GM19455 (cell line): ENCODE measurements around the gene ENOSF1.
A peak's percentile ranks its signal among the peaks of the same experiment; 100 is the strongest.

Experiments
- ATAC-seq: cut with Tn5 transposase; IDR thresholded peaks from one replicate; pipeline ENCODE4 v1.9.1; 2021; ENCODE audit not compliant: unreplicated experiment

ENOSF1 gene

DNA sequence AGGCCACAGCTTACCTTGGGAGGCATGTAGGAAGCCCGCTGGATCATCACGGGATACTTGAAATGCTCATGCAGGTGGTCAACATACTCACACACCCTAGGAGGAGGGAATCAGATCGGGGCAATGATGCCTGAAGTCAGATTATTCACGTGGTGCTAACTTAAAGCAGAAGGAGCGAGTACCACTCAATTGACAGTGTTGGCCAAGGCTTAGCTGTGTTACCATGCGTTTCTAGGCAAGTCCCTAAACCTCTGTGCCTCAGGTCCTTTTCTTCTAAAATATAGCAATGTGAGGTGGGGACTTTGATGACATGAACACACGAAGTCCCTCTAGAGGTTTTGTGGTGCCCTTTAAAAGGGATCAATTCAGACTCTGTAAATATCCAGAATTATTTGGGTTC, 37.1 kb downstream of the ENOSF1 start:
- no peak for ATAC-seq

DNA sequence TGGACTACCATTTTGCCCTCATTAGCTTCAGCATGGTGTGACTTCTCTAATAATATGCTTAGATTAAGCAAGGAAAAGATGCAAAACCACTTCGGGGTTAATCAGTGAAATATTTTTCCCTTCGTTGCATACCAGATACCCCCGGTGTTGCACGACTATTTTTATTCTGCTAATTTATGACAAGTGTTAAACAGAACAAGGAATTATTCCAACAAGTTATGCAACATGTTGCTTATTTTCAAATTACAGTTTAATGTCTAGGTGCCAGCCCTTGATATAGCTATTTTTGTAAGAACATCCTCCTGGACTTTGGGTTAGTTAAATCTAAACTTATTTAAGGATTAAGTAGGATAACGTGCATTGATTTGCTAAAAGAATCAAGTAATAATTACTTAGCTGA, 38.7 kb downstream of the ENOSF1 start:
- no peak for ATAC-seq

DNA sequence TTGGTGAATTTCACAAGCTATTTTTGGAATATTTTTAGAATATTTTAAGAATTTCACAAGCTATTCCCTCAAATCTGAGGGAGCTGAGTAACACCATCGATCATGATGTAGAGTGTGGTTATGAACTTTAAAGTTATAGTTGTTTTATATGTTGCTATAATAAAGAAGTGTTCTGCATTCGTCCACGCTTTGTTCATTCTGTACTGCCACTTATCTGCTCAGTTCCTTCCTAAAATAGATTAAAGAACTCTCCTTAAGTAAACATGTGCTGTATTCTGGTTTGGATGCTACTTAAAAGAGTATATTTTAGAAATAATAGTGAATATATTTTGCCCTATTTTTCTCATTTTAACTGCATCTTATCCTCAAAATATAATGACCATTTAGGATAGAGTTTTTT, 39.1 kb downstream of the ENOSF1 start:
- no peak for ATAC-seq

DNA sequence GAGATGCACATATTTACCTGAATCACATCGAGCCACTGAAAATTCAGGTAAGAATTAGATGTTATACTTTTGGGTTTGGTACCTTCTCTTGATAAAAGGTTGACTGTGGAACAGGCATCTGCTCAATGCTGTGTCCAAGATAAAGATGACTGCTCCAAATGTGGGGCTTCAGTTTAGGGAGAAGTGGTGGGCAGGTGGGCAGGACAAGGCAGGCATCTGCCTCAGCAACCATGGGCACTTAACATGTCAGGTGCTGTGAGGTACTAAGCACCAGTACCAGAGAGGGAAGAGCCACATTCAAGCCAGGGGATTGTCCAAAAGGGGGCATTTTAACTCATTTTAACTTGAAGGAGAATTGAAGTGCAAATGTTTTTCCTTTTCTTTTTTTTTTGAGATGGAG, 41.0 kb downstream of the ENOSF1 start:
- no peak for ATAC-seq

DNA sequence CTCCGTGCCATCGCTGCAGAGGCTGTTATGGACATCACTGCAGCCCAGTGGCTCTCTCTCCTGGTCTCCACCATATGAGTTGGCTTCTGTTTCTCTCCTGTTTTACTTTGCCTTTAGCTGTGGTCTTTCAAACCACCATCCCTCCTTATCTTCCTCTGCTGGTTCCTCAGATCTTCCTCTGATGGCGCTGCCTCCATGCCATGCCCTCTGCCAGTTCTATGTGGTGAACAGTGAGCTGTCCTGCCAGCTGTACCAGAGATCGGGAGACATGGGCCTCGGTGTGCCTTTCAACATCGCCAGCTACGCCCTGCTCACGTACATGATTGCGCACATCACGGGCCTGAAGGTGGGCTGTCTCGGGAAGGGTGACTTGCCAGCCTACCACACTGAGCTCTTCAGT, 41.9 kb downstream of the ENOSF1 start:
- no peak for ATAC-seq

DNA sequence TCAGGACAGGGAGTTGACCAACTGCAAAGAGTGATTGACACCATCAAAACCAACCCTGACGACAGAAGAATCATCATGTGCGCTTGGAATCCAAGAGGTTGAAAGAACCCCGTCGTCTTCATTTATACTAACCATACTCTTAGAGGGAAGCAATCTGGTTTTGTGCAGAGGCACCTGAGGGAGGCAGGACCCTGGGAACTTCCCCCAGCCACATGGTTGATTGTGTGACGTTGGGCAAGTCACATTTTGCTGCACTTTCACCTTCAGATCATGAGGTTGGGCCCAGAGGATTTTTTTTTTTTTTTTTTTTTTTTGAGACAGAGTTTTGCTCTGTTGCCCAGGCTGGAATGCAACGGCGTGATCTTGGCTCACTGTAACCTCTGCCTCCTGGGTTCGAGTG, 43.4 kb downstream of the ENOSF1 start:
- ATAC-seq: no peak

DNA sequence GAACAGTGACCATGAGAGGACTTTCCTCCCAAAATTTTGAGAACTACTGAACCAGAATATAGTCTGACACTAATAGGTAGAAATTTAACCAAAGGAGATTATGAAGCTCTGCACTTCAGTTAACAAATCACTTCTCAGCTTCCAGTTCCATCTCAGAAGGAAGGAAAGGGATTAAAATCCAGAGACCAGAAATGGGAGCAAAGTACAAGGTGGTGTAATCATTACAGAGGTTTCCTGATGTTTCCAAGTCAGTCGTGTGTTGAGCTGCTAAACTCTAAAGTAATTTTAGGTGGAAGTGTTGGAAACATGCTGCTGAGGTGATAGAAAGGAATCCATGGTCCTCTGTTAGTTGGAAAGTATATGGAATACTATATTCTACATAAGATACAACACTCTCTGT, 44.2 kb downstream of the ENOSF1 start:
- ATAC-seq: no peak

DNA sequence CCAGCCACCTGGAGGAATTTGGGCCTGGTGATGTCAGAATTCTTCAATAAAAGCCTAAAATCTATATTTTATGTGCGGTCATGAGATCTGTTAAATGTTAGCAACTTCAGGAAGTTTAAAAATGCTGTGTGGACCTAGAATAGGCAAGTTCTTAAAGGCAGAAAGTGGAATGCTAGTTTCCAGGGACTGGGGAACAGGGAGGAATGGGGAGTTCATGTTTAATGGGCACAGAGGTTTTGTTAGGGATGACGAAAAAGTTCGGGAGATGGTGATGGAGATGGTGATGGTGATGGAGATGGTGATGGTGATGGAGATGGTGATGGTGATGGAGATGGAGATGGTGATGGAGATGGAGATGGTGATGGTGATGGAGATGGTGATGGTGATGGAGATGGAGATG, 45.8 kb downstream of the ENOSF1 start:
- no peak for ATAC-seq

DNA sequence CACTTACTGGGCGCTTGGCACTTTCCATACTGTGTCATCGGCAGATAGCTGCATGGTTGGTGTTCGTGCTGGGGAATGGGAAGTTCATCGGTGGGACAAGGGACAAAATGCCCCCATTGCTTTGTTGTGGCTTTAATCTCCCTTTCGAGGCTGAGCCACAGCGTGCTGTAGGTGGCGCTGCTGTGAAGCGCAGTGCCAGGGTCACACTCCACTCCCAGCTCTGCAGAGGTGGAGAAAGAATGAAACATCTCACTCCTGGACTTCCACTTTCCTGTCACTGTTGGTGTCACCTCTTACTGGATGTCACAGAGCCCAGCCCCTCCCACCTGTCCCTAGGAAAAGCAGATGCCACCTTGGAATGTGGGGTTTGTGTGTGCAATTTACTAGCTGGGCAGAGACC, 46.3 kb downstream of the ENOSF1 start:
- ATAC-seq: no peak

DNA sequence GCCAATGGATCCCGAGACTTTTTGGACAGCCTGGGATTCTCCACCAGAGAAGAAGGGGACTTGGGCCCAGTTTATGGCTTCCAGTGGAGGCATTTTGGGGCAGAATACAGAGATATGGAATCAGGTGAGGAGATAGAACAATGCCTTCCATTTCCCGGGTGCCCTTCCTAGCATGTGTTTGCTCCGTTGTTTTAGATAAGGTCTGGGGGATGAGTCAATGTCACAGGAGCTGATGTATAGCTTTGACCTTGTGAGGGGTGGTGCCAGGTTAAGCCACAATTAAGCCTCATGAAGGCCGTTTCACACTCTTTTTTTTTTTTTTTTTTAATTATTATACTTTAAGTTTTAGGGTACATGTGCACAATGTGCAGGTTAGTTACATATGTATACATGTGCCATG, 50.2 kb downstream of the ENOSF1 start:
- ATAC-seq: no peak

DNA sequence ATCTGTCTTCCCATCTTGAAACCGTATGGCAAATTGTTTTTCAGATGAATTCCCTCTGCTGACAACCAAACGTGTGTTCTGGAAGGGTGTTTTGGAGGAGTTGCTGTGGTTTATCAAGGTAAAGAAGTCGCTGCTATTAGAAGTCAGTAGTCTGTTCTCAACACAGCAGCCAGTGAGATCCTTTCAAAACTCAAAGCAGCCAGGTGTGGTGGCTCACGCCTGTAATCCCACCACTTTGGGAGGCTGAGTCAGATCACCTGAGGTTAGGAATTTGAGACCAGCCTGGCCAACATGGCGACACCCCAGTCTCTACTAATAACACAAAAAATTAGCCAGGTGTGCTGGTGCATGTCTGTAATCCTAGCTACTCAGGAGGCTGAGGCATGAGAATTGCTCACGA, 52.8 kb downstream of the ENOSF1 start:
- ATAC-seq: no peak

DNA sequence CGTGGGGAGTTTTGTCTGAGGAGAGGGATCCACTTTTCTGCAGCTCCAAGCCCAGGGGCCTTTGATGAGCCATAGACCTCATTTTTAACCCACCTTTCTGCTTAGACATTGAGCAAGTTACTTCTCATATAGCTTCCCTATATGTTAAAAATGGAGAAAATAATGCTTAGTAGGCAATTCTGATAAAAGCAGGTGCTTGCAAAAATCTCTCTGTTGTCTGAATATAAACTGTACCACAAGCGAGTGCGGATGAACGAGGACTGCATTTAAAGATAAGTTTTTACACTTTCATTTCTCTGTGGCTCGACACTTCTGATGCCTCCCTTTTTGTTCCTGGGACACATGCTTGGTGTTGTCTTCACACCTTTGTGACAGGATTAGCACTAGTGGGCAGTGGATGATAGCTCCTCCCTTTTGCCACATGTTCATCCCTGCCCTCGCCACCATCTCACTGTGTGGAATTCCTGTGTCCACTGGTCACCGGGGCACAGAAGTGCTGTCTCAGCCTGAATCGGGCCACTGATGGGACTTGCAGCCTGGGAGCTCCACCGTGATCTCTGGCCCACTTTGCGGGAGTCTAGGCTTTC, 53.4 kb downstream of the ENOSF1 start:
- ATAC-seq: no peak

DNA sequence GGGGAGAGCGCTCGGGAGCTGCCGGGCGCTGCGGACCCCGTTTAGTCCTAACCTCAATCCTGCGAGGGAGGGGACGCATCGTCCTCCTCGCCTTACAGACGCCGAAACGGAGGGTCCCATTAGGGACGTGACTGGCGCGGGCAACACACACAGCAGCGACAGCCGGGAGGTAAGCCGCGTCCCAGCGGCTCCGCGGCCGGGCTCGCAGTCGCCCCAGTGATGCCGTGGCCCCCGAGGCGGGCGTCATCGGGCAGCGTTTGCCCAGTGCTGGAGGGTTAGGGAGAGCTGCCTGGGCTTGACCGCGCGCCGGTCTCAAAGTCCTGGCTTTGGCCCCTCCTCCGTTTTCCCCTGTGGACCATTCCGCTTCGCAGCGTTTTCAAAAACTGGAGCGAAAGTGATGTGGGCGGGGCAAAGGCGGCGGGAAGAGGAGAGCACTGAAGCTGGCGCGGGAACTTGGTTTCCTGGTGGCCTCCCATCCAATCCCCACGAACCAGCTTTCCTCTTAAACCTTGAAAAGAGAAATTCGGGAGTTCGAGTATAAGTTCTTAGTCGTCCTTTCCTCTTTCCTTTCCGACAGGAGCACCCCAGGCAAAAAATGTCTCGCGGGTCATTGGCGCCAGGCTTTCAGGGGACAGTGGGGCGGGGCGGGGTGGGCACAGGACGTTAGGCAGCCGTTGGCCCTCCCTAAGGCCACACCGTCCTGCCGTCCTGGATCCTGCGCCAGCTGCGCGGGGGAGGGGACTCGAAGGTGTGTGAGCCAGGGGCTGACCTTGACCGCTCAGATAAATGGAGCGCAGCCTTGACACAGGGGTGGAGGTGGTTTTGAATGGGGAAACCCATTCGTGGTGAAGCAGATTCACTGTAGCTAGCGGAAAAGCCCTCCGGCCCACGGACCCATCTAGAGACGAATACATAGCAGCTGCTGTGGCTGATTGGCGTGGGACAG, 54.2 kb downstream of the ENOSF1 start:
- peak; percentile 58 for ATAC-seq

DNA sequence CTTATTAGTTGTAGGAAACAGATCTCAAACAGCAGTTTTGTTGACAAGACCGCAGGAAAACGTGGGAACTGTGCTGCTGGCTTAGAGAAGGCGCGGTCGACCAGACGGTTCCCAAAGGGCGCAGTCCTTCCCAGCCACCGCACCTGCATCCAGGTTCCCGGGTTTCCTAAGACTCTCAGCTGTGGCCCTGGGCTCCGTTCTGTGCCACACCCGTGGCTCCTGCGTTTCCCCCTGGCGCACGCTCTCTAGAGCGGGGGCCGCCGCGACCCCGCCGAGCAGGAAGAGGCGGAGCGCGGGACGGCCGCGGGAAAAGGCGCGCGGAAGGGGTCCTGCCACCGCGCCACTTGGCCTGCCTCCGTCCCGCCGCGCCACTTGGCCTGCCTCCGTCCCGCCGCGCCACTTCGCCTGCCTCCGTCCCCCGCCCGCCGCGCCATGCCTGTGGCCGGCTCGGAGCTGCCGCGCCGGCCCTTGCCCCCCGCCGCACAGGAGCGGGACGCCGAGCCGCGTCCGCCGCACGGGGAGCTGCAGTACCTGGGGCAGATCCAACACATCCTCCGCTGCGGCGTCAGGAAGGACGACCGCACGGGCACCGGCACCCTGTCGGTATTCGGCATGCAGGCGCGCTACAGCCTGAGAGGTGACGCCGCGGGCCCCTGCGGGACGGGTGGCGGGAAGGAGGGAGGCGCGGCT, 55.0 kb downstream of the ENOSF1 start, which contains the start of gene TYMS:
Gene TYMS, plus strand, starts transcription at position 343 of the 690 bp plus-strand sequence. Its CDS starts 90 bp downstream, at position 433.
- peak; percentile 53 for ATAC-seq

DNA sequence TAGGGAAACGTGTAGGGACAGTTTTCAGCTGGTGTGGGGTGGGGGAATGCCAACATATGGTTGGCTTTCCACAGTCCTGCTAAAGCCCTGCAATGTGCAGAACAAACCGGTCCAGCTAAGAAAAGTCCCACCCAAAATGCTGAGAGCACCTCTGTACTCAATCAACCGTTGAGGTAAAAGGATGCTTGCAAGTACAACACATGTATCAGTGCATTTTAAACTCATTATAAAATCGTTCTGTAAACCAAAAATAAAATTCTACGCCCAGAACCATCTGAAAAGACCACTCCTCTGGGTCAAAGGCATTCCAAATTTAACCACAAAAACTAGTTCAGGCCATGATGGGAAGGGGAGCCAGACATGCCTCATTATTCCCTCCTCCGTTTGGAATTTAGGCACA, 57.0 kb downstream of the ENOSF1 start:
- ATAC-seq: no peak

DNA sequence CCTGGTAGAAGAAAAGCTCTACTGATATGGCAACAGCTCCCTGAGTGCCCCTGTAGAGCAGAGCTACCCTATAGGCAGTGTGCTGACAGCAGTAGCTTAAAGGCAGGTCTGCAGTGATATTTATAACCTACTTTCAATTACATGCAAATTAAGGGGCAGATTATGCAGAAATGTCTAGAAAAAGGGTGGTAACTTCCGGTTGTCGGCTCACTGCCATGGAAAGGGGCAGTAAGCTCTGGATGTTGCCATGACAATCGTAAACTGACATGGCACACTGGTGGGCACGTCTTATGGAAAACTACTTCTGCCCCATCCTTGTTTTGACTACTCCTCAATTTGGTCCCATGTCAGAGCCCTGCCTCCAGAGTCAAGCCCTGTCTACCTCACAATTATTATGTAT, 57.8 kb downstream of the ENOSF1 start:
- no peak for ATAC-seq

DNA sequence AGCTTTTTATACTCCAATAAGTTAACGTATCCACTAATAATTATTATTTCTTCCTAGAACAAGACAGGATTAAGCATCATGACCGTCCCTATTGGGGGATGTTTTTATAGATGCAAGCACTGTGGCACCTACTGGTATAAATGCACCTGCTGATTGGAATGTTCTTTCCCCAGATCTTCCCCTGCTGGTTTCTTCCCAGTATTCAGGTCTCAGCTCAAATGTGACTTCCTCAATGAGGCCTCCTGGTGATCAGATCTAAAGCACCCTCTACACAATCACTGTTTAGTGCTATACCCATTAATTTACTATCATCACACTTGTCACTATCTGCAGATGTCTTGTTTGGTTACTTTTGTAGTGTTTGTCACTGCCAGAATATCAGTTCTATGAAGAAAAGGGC, 58.9 kb downstream of the ENOSF1 start:
- ATAC-seq: no peak

DNA sequence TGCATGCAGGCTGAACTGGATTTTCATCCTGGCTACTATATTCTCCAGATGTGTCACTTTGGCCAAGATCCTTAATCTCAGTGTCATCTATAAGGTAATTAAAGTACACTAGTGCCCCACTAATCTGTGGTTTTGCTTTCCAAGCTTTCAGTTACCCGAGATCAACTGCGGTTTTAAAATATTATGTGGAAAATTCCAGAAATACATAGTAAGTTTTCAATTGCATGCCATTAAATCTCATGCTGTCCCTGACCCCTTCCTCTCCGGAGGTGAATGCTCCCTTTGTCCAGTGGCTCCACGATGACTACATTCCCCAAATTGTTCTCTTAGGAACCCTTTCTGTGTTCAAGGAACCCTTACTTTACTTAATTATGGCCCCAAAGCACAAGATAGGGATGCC, 60.3 kb downstream of the ENOSF1 start:
- no peak for ATAC-seq

DNA sequence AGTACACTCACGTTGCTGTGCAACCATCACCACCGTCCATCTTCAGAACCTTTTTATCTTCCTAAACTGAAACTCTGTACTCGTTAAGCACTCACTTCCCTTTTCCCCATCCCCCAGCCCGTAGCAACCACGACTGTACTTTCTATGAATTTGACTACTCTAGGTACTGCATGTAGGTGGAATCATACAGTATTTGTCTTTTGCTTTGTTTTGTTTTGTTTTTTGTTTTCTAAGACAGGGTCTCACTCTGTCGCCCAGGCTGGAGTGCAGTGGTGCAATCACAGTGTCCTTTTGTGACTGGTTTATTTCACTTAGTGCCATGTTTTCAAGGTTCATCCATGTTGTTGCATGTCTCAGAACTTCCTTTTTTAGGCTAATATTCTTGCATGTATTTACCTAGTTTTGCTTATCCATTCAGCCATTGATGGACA, 62.0 kb downstream of the ENOSF1 start:
- peak; percentile 83 for ATAC-seq

DNA sequence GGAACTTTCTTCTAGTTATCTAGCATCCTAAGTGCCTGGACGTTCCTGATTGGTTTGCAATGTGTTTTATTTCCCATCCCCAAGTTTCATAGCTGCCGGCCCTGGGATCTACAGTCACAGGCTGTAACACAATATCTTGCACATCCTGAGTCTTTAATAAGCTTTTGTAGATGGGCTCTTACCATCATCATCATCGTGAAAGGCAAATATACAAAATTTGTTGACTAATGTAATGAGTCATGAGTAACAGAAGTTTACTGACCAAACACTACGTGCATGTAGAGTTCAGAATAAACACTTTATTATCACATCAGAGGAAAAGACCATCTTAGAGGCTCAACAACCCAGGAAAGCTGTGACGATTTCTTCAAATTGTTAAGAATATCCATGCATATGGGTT, 63.1 kb downstream of the ENOSF1 start:
- no peak for ATAC-seq

DNA sequence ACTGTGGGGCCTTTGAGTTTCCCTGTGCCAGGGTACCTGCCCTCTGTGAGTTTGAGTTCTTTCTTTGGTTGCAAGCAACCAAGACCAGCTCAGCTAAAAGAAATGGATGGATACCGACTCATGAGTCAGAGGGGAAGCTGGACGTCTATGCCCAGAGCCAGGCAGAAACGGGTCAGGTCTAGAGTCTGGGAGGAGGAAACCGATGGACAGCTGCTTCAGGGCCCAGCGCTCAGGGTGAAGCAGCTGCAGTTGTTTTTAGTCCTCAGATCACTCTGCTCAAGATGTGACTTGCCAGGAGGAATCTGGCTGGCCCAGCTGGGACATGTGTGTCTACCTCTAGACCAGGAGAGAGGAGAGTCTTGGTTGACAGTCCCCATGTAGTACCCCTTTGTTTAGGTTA, 65.1 kb downstream of the ENOSF1 start:
- no peak for ATAC-seq
